B cell (primary cell): ENCODE measurements around the gene GALK1. TPM values are rescaled to one million over a fixed set of nuclear protein-coding genes. Genes with fewer than 3 reads are reported as not detected.

Experiments
- ATAC-seq: fragments of 200-7000 bp; cut with Tn5 transposase; one replicate; pipeline ENCODE4 v1.10.0; 2021; ENCODE audit warnings: low read depth, mild to moderate bottlenecking, moderate number of reproducible peaks, moderate library complexity
- CTCF ChIA-PET: fragments of 350-600 bp; sonication (Branson Sonifier 250); formaldehyde crosslinking; loops from one replicate; lab custom pipeline; 2021; ENCODE audit warnings: antibody characterized with exemption, inconsistent platforms; lab: Charles Lee
- POLR2A ChIA-PET: fragments of 350-600 bp; sonication (Branson Sonifier 250); formaldehyde crosslinking; loops from one replicate; lab custom pipeline; 2021; ENCODE audit warnings: antibody characterized with exemption; lab: Charles Lee
- DNase-seq: peaks from one replicate; pipeline ENCODE4 v3.0.0; 2013
- H2AFZ ChIP-seq: 2 replicates; pipeline ENCODE4 v1.6.1; 2012; ENCODE audit warnings: mild to moderate bottlenecking, low read depth, low read length; ENCODE audit not compliant: insufficient read depth, poor library complexity, severe bottlenecking
- H3K27ac ChIP-seq, 2 donors: 1 replicate in 1 of 2; 2 replicates in 1 of 2; pipeline ENCODE4 v1.5.1; 2012 to 2013; ENCODE audit warnings: low read length in 2 of 2, mild to moderate bottlenecking in 2 of 2, moderate library complexity in 1 of 2
- H3K27me3 ChIP-seq, 4 experiments: fragments of 200-600 bp in 1 of 4; sonication (generic) in 1 of 4; replicated peaks in 1 of 4; 1 replicate in 2 of 4; 2 replicates in 2 of 4; pipeline versions ENCODE4 v1.6.1 to v1.7.0; 2013 to 2016; ENCODE audit warnings: low read length in 3 of 4, mild to moderate bottlenecking in 2 of 4, mixed read lengths in 1 of 4, moderate library complexity in 1 of 4; ENCODE audit not compliant: insufficient read depth in 4 of 4, control insufficient read depth in 3 of 4; ENCODE audit errors: control extremely low read depth in 1 of 4
- H3K36me3 ChIP-seq, 2 experiments: replicated peaks in 1 of 2; 1 replicate in 1 of 2; 2 replicates in 1 of 2; pipeline versions ENCODE4 v1.6.1 to v1.7.1; 2013; ENCODE audit warnings: low read length in 1 of 2; ENCODE audit not compliant: insufficient read depth in 2 of 2, control insufficient read depth in 1 of 2; ENCODE audit errors: control extremely low read depth in 1 of 2, extremely low read depth in 1 of 2
- H3K4me1 ChIP-seq, 2 donors: fragments of 200-600 bp in 1 of 2; sonication (generic) in 1 of 2; 1 replicate in 1 of 2; 2 replicates in 1 of 2; pipeline versions ENCODE4 v1.5.1 to v1.6.1; 2013 to 2017; ENCODE audit warnings: low read length in 2 of 2; ENCODE audit not compliant: control insufficient read depth in 2 of 2, insufficient read depth in 2 of 2
- H3K4me2 ChIP-seq: replicated peaks from 2 replicates; pipeline ENCODE3; 2012; ENCODE audit warnings: mild to moderate bottlenecking, low read depth, low read length; ENCODE audit not compliant: poor library complexity, severe bottlenecking
- H3K4me3 ChIP-seq, 5 experiments: fragments of 200-600 bp in 1 of 5; sonication (generic) in 1 of 5; 1 replicate in 3 of 5; 2 replicates in 2 of 5; pipeline versions ENCODE4 v1.5.1 to v1.7.0; 2011 to 2016; ENCODE audit warnings: low read length in 4 of 5, mild to moderate bottlenecking in 4 of 5, low read depth in 2 of 5, control low read depth in 1 of 5, moderate library complexity in 1 of 5; ENCODE audit not compliant: insufficient read depth in 1 of 5; ENCODE audit errors: control extremely low read depth in 1 of 5, extremely low read depth in 1 of 5
- H3K79me2 ChIP-seq: fragments of 200-600 bp; sonication (generic); one replicate; pipeline ENCODE4 v1.6.0; 2016; ENCODE audit warnings: low read length; ENCODE audit not compliant: control insufficient read depth, insufficient read depth
- H3K9ac ChIP-seq: fragments of 200-600 bp; sonication (generic); 2 replicates; pipeline ENCODE4 v1.6.1; 2017; ENCODE audit warnings: mild to moderate bottlenecking, low read length, moderate library complexity
- H3K9me3 ChIP-seq, 3 donors: one replicate each; pipeline versions ENCODE4 v1.6.1 to v1.7.1; 2013; ENCODE audit warnings: low read length in 2 of 3; ENCODE audit not compliant: control insufficient read depth in 2 of 3, insufficient read depth in 1 of 3; ENCODE audit errors: control extremely low read depth in 1 of 3
- H4K20me1 ChIP-seq: 2 replicates; pipeline ENCODE4 v1.6.0; 2012; ENCODE audit warnings: mild to moderate bottlenecking, low read length; ENCODE audit not compliant: insufficient read depth, control insufficient read depth, poor library complexity, severe bottlenecking
- H3K27ac Mint-ChIP-seq: one replicate; pipeline ENCODE4 v1.8.0; 2021; ENCODE audit warnings: mixed read lengths
- H3K27me3 Mint-ChIP-seq: one replicate; pipeline ENCODE4 v1.8.0; 2021; ENCODE audit warnings: mixed read lengths
- H3K4me1 Mint-ChIP-seq: one replicate; pipeline ENCODE4 v1.8.0; 2021; ENCODE audit warnings: mixed read lengths
- H3K4me3 Mint-ChIP-seq: one replicate; pipeline ENCODE4 v1.8.0; 2021; ENCODE audit warnings: mixed read lengths
- H3K9me3 Mint-ChIP-seq: one replicate; pipeline ENCODE4 v1.8.0; 2022; ENCODE audit warnings: mixed read lengths; ENCODE audit not compliant: insufficient read depth
- EZH2 ChIP-seq: IDR thresholded peaks from 2 replicates; pipeline ENCODE4 v1.6.1; 2012; ENCODE audit warnings: borderline replicate concordance, low read depth, mild to moderate bottlenecking, moderate library complexity, low read length; ENCODE audit not compliant: insufficient read depth, poor library complexity, severe bottlenecking
- WGBS: methylation state at CpG from one replicate; pipeline ENCODE4 v1.1.5; 2013; ENCODE audit warnings: missing lambda C conversion rate; ENCODE audit not compliant: insufficient coverage; 5-methylcytosine and 5-hydroxymethylcytosine counted together
- intact Hi-C: fragments of 100-400 bp; cut with micrococcal nuclease; formaldehyde crosslinking; loops from one replicate; pipeline ENCODE4 v1.10.0; 2022
- polyA plus RNA-seq: library from polyadenylated mRNA; depleted of rRNA; stranded (reverse); fragments of >200 nt; gene quantifications from 2 replicates; pipeline ENCODE4 v1.2.3, GENCODE V29; 2012
- total RNA-seq, 2 donors: library from RNA; stranded (reverse); fragments of 120-200 nt in 1 of 2; gene quantifications; 1 replicate in 1 of 2; 2 replicates in 1 of 2; pipeline versions ENCODE4 v1.2.3 to v1.2.4, GENCODE V29; 2013 to 2022
- TF ChIP-seq, protein P1 (sequence below): fragments of 200-600 bp; IDR thresholded peaks from one replicate; pipeline ENCODE4 v1.8.0; 2022; ENCODE audit warnings: antibody characterized with exemption, mild to moderate bottlenecking

The GALK1 gene
- total and polyA plus RNA-seq, 2 donors (not counting 1 experiment from before 2014, with no cell fraction given), result 29.8 to 37.4 TPM

DNA sequence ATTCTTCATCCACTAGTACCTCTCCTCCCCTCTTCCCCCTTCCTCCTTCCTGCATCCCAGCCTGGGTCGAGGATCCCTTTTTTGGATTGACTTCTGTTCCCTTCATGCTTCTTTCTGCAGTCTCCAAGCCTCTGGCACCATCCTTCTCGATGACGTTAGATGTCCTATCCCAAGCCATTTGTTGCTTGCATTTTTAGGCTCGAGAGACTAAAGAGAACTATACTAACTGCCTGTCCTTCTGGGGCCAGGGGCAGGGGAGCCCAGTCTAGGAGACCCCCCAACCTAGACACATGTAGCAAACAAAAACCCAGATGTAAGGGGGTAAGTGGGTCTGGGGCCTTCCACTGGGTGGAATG lies 43.5 kb upstream of the GALK1 start:
- ATAC-seq, result no peak
- no peak overlapping the region for H3K27ac ChIP-seq
- H3K27me3 ChIP-seq, result no peaks in the 10 kb centered on the region
- H3K9me3 ChIP-seq, result no peaks in the 10 kb centered on the region
- peaks cover 19% of the 10 kb centered on the region for H4K20me1 ChIP-seq
- Mint-ChIP-seq H3K4me3 (peak overlapping the region; percentile 27), H3K4me1 (peaks cover 16% of the 10 kb centered on the region), H3K27ac (peak overlapping the region; percentile 80), H3K9me3 (no peaks in the 10 kb centered on the region), H3K27me3 (no peaks in the 10 kb centered on the region)
- no peak for DNase-seq
- 76% methylated on average over 4 of the region's 4 CpGs for WGBS
- H3K4me2 ChIP-seq, result no peak overlapping the region
- intact Hi-C loops, result no loop called here
- no peak overlapping the region for H2AFZ ChIP-seq
- TF ChIP-seq, protein P1, sequence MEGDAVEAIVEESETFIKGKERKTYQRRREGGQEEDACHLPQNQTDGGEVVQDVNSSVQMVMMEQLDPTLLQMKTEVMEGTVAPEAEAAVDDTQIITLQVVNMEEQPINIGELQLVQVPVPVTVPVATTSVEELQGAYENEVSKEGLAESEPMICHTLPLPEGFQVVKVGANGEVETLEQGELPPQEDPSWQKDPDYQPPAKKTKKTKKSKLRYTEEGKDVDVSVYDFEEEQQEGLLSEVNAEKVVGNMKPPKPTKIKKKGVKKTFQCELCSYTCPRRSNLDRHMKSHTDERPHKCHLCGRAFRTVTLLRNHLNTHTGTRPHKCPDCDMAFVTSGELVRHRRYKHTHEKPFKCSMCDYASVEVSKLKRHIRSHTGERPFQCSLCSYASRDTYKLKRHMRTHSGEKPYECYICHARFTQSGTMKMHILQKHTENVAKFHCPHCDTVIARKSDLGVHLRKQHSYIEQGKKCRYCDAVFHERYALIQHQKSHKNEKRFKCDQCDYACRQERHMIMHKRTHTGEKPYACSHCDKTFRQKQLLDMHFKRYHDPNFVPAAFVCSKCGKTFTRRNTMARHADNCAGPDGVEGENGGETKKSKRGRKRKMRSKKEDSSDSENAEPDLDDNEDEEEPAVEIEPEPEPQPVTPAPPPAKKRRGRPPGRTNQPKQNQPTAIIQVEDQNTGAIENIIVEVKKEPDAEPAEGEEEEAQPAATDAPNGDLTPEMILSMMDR, result no peak
- no peak for TF ChIP-seq EZH2
- peaks cover 0 to 40% of the 10 kb centered on the region in 2 experiments for H3K36me3 ChIP-seq
- H3K79me2 ChIP-seq, result peaks cover 37% of the 10 kb centered on the region
- no peak overlapping the region for H3K4me3 ChIP-seq
- peaks cover 0 to 12% of the 10 kb centered on the region in 2 donors for H3K4me1 ChIP-seq
- POLR2A ChIA-PET, result interaction anchor here (0.5 to 1.8 kb wide), 4 partner anchors 18 to 1353 kb away, joined by 3 to 6 read pairs (median 4); no protein-coding TSS in a partner anchor
- H3K9ac ChIP-seq, result no peak overlapping the region
- CTCF ChIA-PET, result interaction anchor here (0.6 to 1.8 kb wide), 6 partner anchors 17 to 44 kb away, joined by 3 to 7 read pairs (median 3); partner anchors contain the start of gene GALK1

DNA sequence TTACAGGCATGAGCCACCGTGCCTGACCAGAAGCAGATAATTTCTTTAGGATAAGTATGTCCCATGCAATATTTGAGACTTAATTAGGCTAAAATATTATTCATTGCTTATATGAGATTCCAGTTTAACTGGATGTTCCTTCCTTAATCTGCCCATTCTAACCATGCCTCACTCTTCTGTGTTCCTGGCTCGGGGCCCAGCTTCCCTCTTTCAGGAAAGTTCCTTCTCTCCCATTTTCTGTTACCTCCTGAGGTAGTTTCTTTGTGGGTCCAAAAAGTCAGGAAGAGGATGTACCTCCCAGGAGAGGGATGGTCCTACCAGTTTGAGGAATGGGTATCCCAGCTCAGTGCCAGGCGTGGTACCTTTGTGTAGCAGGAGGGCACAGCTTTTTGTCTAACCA lies 42.9 kb upstream of the GALK1 start:
- Histone ChIP-seq H3K4me3 (no peak overlapping the region), H4K20me1 (peaks cover 19% of the 10 kb centered on the region), H2AFZ (no peak overlapping the region), H3K27me3 (no peaks in the 10 kb centered on the region), H3K36me3 (peaks cover 0 to 33% of the 10 kb centered on the region in 2 experiments), H3K27ac (no peak overlapping the region), H3K4me2 (no peak overlapping the region), H3K79me2 (peaks cover 40% of the 10 kb centered on the region), H3K9me3 (no peaks in the 10 kb centered on the region), H3K4me1 (peaks cover 0 to 12% of the 10 kb centered on the region in 2 donors), H3K9ac (no peak overlapping the region)
- H3K27ac Mint-ChIP-seq, result no peak overlapping the region
- WGBS, result 100% methylated on average over 1 of the region's 3 CpGs
- no peak for DNase-seq
- no peaks in the 10 kb centered on the region for H3K27me3 Mint-ChIP-seq
- no peak overlapping the region for H3K4me3 Mint-ChIP-seq
- intact Hi-C loops, result no loop called here
- POLR2A ChIA-PET, result interaction anchor here (1.8 kb wide), 1 partner anchor 32 kb away, joined by 6 read pairs; no protein-coding TSS in a partner anchor
- H3K4me1 Mint-ChIP-seq, result peaks cover 16% of the 10 kb centered on the region
- CTCF ChIA-PET, result interaction anchor here (0.6 to 1.3 kb wide), 3 partner anchors 17 to 39 kb away, joined by 3 read pairs; no protein-coding TSS in a partner anchor
- TF ChIP-seq EZH2, result no peak
- TF ChIP-seq, protein P1, result no peak
- no peak for ATAC-seq
- no peaks in the 10 kb centered on the region for H3K9me3 Mint-ChIP-seq
